GDM1 (cell line): ENCODE measurements around the gene CUL1.

ENCODE experiments used
- DNase-seq: peaks from one replicate; lab custom pipeline; 2025; lab: John Stamatoyannopoulos, UW

The CUL1 gene

DNA sequence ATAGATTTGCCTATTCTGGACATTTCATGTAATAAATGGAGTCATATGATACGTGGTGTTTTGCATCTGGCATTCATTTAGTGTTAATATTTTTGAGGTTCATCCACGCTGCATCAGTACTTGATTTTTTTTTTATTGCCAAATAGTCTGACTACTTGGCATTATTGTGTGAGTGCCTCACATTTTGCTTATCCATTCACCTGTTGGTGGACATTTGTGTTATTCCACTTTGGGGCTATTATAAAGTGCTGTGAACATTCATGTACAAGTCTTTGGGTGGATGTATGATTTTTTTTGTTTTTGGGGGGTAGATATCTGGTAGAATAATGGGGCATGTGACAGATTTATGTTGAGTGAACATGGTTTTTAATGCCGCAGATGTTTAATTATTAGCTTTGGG is 19.7 kb downstream of the CUL1 start:
- DNase-seq: no peak

GRCh38 chr7:148719753-148720152 is 21.1 kb downstream of the CUL1 start:
- no peak for DNase-seq

DNA sequence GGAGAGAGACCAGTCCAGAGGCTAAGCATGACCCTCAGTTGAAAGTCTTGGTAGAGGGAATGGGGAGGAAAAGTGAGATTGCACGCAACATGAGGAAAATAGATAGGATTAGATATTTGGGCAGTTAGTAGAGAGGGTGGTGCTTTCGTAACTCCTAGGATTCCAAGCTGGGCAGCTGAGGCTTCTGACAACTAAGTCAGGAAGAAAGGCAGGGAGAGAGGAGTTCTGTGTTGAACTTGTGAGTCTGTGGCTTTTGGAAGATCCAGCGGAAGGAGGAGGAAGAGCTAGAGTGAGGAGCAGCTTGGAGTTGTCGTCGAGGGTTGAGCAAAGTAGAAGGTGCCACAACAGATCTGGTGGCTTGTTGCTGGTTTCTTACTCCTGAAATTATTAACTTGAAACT is 21.8 kb downstream of the CUL1 start:
- no peak for DNase-seq

GRCh38 chr7:148721390-148721789 is 22.7 kb downstream of the CUL1 start:
- no peak for DNase-seq

GRCh38 chr7:148722340-148723165 is 23.9 kb downstream of the CUL1 start:
- no peak for DNase-seq

GRCh38 chr7:148723166-148723559 is 24.5 kb downstream of the CUL1 start:
- no peak for DNase-seq

DNA sequence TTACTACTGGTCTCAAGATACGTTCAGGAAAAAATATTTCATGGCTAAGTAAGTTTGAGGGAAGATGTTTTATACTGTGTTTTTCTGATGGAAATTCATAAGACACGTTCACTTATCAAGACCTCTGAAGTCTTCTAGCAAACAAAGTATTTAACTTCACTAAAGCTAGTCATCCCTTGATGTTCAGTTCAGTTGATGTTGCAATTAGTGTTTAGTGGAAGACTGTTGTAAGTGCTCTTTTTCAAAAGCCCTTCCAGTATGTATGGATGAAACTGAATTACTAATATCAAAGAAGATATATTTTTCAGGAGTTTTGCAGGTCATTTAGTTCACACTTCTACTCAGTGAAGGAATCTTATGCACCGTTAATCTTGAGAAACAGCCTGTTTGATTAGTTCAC is 25.1 kb downstream of the CUL1 start:
- no peak for DNase-seq

- no peak for DNase-seq
Measured at GRCh38 chr7:148726385-148726784, 27.7 kb downstream of the CUL1 start.

- no peak for DNase-seq
Measured at GRCh38 chr7:148727501-148728278, 29.0 kb downstream of the CUL1 start.

GRCh38 chr7:148729984-148730733 is 31.5 kb downstream of the CUL1 start:
- DNase-seq: no peak

DNA sequence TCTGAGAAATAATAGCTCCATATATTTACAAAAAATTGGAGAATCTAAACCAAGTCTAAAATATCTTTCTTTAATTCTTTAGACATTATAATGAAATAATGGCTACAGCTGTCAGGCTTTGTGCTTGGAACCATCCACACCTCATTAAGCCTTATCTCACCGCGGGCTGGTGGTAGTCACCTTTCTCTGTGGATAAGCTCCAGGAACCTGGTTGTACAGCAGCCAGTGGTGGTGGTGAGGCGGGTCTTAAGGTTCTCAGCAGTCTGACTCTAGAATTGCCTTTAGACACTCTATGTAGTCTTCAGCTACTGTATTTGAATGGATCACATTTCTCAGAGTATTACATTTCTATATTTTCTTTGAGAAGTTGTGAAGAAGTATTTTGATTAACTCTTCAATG is 34.2 kb downstream of the CUL1 start:
- no peak for DNase-seq

DNA sequence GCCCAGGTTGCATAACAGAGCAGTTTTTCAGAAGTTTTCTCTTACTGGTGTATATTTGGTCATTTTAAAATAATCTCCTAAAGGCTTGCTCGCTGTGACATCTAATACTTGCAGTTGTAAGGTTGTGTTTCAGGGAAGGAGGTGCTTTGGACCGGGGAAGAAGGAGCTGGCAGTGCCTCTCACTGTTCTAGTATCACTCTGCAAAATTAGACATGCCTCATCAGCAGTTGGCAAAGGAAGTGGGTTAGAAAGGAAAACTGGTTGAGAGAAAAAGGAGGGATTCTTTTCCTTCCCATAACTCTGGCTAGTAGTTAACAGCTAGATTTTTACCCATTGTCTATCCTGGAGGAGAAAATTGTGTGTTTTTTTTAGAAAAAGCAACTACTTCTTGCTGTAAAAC is 34.8 kb downstream of the CUL1 start:
- no peak for DNase-seq

DNA sequence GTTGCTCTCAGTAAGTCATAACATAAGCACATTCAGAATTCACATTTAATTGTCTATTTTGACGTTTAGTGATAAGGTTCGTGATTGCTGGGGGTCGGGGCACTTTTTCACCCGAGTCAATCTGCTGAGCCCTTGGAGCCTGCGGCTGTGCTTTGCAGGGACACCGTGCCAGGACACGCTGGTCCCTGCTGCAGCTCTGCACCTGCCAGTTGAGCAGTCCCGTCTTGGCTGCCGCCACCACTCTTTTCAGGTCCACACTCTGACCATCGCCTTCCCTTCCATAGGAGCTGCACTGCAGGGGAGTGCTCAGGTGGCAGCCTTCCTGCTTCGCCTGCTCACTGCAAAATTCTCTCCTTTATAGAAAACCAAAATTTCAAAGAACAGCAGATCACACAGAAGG is 36.4 kb downstream of the CUL1 start:
- no peak for DNase-seq

DNA sequence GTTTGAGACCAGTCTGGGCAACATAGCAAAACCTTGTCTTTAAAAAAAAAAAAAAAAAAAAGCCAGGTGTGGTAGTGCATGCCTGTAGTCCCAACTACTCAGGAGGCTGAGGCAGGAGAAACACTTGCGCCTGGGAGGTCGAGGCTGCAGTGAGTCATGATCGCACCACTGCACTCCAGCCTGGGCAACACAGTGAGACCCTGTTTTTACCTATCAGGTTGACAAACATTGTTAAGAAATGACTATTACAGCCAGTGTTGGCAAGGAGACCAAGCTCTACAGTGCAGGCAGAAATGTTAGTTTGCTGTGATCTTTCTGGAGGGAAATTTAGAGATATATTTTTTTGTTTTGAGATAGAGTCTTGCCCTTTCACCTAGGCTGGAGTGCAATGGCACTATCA is 37.3 kb downstream of the CUL1 start:
- no peak for DNase-seq

DNA sequence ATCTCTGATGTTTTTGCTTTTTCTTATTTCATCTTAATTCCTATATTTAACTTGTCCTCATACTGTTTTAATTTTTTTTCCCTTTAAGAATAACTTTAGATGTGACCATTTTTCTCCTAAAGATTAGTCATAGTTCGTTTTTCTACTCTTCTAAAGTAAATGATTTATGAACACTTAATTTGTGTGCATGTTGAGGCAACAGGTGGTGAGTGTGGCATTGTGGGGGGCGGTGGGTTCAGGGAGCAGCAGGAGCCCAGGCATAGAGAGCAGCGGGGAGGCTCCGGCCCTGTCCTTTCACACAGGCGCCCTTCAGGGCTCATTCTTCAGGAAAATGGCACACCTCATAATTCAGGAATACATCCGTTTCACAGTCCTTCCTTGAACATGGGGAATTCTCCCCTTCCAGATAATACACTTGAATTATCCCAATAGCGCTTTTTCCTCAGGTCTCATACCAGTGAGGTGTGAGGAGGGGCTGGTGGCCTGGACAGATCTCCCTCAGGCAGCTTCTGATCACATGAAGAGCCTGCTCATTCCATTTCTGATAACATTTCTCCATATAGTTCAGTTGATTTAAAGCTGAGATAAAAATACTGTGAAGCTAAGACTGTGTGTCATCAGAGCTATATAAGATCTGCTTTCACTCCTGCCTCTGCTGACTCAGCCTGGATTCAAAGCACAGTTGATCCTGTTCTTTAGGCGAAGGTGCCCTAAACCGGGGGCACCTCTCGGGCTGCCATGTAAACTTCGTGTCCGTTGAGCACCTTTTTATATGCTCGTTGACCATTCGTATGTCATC is 40.2 kb downstream of the CUL1 start:
- DNase-seq: no peak

GRCh38 chr7:148746135-148746534 is 47.4 kb downstream of the CUL1 start:
- no peak for DNase-seq

- no peak for DNase-seq
Measured at GRCh38 chr7:148747274-148747673, 48.6 kb downstream of the CUL1 start.

GRCh38 chr7:148750442-148751355 is 52.0 kb downstream of the CUL1 start:
- no peak for DNase-seq

DNA sequence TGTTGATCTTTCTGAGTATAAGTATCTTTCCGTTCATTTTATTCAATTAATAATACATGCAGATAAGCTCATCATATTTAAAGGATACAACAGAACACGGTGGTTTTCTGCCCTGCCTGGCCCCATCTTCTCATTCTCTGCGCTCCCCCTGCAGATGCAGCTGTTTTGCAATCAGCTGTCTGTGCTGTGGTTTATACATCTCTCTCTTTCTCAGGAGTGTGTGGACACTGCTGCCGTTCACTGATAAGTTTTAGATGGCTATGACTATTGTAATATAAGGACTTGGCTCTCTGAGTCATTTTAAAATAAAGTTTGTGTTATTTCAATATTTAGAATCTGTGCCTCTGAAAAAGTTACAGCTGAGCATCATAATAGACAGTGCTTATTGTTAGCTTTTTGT is 54.5 kb downstream of the CUL1 start:
- DNase-seq: no peak

DNA sequence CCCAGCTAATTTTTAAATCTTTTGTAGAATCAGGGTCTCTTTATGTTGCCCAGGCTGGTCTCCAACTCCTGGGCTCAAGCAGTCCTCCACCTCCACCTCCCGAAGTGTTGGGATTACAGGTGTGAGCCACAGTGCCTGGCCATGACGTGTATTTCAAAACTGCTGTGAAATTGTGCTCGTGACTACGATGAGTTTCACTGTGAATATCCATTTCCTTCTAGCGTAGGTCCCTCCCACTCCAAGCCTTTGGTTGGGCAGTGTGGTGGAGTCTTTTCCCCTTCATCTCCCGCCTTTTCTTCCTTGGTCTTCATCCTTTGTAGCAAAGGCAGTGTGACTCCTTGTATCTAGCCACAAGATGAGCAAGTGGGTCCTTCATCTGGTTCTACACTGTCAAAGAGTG is 56.2 kb downstream of the CUL1 start:
- no peak for DNase-seq
